Right lobe of liver (tissue), 4 donors: ENCODE measurements around the gene CIAO3.

ENCODE experiments used
- POLR2A ChIP-seq: fragments of 450-650 bp; IDR thresholded peaks from one replicate; pipeline ENCODE4 v1.6.1; 2017; ENCODE audit warnings: antibody characterized with exemption, mild to moderate bottlenecking
- TF ChIP-seq, protein P1 (sequence below), 4 donors: fragments of 200-600 bp in 3 of 4; fragments of 450-650 bp in 1 of 4; IDR thresholded peaks; one replicate each; pipeline versions ENCODE4 v1.5.1 to v1.8.0; 2016 to 2022; ENCODE audit warnings: antibody characterized with exemption in 4 of 4, mild to moderate bottlenecking in 2 of 4
- donor health status: DM: no; HTN: no; CAD: no.
- donor health status: DM: no; HTN: no; CAD: no.
- donor health status: DM: no; HTN: yes; CAD: no.

DNA sequence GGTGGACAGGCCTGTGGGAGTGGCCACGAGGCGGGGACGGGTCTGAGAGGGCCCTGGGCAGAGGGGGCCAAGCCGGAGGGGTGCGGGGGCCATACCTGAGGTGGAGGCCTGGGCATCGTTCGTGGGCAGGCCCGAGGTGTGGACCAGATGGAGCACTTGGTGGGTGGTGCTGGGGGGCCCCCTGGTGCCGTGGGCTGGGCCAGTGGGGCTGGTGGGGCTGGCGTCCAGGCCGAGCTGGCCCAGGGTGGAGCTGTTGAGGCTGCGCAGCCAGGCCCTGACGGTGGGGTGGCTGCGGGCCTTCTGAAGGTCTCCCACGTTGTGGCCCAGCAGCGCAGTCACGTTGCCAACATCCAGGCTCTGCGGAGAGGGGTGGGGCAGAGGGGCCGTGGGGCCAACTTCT lies 29.1 kb upstream of the CIAO3 start:
- TF ChIP-seq, protein P1, sequence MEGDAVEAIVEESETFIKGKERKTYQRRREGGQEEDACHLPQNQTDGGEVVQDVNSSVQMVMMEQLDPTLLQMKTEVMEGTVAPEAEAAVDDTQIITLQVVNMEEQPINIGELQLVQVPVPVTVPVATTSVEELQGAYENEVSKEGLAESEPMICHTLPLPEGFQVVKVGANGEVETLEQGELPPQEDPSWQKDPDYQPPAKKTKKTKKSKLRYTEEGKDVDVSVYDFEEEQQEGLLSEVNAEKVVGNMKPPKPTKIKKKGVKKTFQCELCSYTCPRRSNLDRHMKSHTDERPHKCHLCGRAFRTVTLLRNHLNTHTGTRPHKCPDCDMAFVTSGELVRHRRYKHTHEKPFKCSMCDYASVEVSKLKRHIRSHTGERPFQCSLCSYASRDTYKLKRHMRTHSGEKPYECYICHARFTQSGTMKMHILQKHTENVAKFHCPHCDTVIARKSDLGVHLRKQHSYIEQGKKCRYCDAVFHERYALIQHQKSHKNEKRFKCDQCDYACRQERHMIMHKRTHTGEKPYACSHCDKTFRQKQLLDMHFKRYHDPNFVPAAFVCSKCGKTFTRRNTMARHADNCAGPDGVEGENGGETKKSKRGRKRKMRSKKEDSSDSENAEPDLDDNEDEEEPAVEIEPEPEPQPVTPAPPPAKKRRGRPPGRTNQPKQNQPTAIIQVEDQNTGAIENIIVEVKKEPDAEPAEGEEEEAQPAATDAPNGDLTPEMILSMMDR (IDR thresholded peaks at IDR 0.05): no peak
- TF ChIP-seq POLR2A: no peak
